ENCODE data around the gene SPTB.

Gene SPTB

GRCh38 chr14:64704143-64704742 is 175.5 kb downstream of the SPTB start, which contains the start of gene PLEKHG3:
Gene PLEKHG3, plus strand, starts transcription at chr14:64704424. Its CDS starts 23,208 bp downstream, at chr14:64727632.
- DNase-seq = peak; percentile 74 to 80

GRCh38 chr14:64703395-64704142 is 176.1 kb downstream of the SPTB start:
- DNase-seq = no peak

GRCh38 chr14:64702493-64703394 is 177.0 kb downstream of the SPTB start:
- DNase-seq = no peak

GRCh38 chr14:64701660-64702059 is 178.0 kb downstream of the SPTB start:
- DNase-seq = peak in 1 of 2 donors; percentile 80

GRCh38 chr14:64700894-64701293 is 178.8 kb downstream of the SPTB start:
- DNase-seq = no peak

GRCh38 chr14:64700290-64700689 is 179.4 kb downstream of the SPTB start:
- DNase-seq = no peak

GRCh38 chr14:64698903-64699302 is 180.8 kb downstream of the SPTB start:
- peak in 1 of 2 donors; percentile 44 for DNase-seq

- DNase-seq = no peak
Measured at GRCh38 chr14:64696355-64696857, 183.3 kb downstream of the SPTB start.

Data from hippocampal formation (tissue), 2 donors.